DOHH2 (cell line): ENCODE measurements around the gene KLHL1.

Experiments used
- CTCF ChIP-seq: fragments of 200-600 bp; sonication (generic); IDR thresholded peaks from one replicate; pipeline ENCODE4 v1.5.1; 2014; ENCODE audit warnings: antibody characterized with exemption, mild to moderate bottlenecking, low read depth, low read length; ENCODE audit not compliant: poor library complexity, severe bottlenecking
- EZH2phosphoT487 ChIP-seq: fragments of 200-600 bp; sonication (generic); IDR thresholded peaks from 2 replicates; pipeline ENCODE4 v1.6.1; 2017; ENCODE audit warnings: borderline replicate concordance, mild to moderate bottlenecking, antibody characterized with exemption, low read length, moderate library complexity, mixed read lengths

GRCh38 chr13:70051531-70051930 lies 56.7 kb downstream of the KLHL1 start:
- TF ChIP-seq CTCF: no peak
- no peak for TF ChIP-seq EZH2phosphoT487
